ENCODE results near the gene MORC3.
"Not testable (repeated sequence)": the region's sequence is repeated elsewhere in the genome, so short reads cannot be mapped to it uniquely, and the experiment has no call there.

The MORC3 gene

DNA sequence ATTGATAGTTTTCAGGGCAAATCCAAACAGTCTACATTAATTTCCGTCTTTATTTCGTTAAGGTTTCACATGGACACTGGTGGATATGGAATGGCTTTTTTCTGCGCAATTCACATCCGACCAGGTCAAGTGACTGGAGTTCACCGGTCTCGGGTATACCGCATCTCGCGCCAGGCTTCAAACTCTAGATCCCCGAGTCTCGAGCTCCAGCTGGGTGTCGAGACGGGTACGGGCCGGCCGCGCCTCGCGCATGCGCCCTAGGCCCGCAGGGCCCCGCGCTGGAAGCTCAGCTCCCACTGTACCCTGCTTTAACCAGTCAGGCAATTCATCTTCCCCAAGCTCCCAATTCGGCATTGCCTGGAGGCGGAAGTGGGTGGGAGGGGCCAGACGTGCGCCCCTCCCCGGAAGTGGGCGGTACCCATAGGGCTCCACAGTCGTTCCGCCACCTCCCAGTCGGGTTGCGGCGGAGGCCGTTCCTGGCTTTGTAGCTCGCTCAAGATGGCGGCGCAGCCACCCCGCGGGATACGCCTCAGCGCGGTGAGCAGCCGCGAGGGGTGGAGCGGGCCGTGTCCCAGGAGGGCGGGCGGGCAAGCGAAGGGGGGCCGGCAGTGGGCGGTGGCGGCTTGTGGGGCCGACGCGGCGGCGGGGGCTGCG is at the start of gene MORC3:
TSS of gene MORC3 (plus strand) at position 431 of the 654 bp plus-strand sequence. CDS start at position 499, 68 bp downstream.
- DNase-seq = peak; percentile 94

GRCh38 chr21:36270786-36271695 is 49.0 kb upstream of the MORC3 start:
- DNase-seq = not testable (repeated sequence)

- DNase-seq = no peak
Observed at GRCh38 chr21:36274128-36274527, 45.9 kb upstream of the MORC3 start.

DNA sequence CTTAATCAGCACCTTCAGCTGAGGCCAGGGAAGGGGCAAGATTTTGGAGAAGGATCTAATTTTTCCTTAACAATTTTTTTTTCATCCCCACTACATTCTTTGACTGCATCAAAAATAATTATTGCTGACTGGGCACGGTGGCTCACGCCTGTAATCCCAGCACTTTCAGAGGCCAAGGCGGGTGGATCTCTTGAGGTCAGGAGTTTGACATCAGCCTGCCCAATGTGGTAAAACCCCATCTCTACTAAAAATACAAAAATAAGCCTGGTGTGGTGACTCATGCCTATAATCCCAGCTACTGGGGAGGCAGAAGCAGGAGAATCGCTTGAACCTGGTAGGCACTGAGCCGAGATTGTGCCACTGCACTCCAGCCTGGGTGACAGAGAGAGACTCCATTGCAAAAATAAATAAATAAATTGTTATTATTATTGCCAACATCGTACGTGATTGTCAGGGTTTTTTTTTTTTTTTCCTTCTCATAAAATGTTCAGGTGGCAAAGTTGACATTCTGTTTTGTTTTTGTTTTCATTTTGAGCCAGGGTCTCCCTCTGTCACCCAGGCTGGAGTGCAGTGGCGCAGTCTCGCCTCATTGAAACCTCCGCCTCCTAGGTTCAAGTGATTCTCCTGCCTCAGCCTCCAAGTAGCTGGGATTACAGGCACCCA is 37.3 kb upstream of the MORC3 start:
- no peak for DNase-seq

DNA sequence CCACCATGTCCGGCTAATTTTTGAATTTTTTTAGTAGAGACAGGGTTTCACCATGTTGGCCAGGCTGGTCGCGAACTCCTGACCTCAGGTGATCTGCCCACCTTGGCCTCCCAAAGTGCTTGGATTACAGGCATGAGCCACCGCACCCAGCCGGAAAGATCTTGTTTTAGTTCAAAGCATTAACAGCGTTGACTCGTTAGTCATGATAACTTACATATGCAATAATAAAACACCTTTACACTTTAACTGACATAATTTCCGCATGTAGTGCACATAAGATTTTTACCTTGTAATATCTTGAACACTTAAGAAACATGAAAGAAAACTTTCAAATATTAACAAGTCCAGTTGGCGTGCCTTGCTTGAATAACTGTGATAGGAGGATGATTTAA is 36.8 kb upstream of the MORC3 start:
- not testable (repeated sequence) for DNase-seq

DNA sequence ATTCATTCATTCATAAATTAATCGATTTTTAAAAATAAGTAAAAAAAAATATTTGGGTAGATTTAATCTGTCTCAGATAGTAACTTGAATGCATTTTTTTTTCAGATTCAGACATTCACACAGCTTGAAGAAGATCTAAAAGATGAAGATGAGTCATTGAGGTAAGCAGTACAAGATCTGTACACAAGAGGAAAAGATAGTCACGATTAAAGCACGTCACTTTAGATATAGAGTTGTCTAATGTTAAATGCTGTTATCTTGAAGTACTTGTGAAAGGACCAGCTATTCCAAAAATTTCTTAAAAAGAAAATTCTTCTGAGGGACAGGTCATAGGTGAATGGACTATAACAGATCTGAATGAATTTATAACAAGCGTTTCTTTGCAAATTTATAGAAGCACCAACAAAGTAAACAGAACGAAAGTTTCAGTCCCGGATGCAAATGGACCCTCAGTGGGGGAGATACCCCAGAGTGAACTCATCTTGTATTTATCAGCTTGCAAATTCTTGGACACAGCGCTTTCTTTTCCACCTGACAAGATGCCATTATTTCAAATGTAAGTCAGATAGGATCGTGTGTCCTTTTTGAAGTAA is 31.2 kb upstream of the MORC3 start:
- no peak for DNase-seq

DNA sequence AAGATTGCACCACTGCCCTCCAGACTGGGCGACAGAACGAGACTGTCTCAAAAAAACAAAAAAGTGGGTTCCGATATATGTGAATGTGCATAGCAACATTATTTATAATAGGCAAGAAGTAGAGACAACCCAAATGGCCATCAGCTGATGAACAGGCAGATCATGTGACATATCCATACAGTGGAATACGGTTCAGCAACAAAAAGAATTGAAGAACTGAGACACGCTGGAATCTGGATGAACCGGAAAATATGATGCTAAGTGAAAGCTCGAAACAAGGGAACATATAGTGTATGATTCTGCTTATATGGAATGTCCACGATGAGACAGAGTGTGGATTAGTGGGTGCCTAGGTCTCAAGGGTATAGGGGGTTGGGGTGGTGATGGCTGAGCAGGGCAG is 28.5 kb upstream of the MORC3 start:
- no peak for DNase-seq

DNA sequence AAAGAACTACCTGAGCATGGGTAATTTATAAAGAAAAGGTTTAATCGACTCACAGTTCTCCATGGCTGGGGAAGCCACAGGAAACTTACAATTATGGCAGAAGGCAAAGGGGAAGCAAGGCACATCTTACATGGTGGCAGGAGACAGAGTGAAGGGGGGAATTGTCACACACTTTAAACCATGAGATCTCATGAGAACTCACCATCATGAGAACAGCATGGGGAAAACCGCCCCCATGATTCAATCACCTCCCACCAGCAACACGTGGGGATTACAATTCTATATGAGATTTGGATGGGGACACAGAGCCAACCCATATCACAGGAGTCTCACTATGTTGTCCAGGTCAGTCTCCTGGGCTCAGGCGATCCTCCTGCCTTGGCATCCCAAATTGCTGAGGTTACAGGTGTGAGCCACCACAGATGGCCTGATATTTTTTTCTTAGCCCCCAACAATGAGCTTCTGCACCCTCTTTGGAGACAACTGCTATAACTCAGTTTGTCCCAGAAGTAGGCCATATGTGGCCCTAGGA is 22.5 kb upstream of the MORC3 start:
- DNase-seq = no peak

GRCh38 chr21:36297938-36298572 is 21.9 kb upstream of the MORC3 start:
- peak; percentile 29 for DNase-seq

GRCh38 chr21:36306872-36307534 is 13.0 kb upstream of the MORC3 start:
- DNase-seq = no peak

- no peak for DNase-seq
Observed at GRCh38 chr21:36310016-36310415, 10.0 kb upstream of the MORC3 start.

DNA sequence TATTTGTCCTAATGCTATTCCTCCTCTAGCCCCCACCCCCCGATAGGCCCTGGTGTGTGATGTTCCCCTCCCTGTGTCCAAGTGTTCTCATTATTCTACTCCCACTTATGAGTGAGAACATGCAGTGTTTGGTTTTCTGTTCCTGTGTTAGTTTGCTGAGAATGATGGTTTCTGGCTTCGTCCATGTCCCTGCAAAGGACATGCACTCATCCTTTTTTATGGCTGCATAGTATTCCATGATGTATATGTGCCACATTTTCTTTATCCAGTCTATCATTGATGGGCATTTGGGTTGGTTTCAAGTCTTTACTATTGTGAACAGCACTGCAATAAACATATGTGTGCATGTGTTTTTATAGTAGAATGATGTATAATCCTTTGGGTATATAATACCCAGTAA is 6.6 kb upstream of the MORC3 start:
- DNase-seq = not testable (repeated sequence)

DNA sequence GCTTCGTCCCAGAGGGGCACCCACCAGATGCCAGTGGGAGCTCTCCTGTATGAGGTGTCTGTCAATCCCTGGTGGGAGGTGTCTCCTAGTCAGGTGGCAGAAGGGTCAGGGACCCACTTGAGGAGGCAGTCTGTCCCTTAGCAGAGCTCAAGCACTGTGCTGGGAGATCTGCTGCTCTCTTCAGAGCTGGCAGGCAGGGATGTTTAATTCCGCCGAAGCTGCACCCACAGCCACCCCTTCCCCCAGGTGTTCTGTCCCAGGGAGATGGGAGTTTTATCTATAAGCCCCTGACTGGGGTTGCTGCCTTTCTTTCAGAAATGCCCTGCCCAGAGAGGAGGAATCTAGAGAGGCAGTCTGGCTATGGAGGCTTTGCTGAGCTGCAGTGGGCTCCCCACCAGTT is 4.0 kb upstream of the MORC3 start:
- not testable (repeated sequence) for DNase-seq

DNA sequence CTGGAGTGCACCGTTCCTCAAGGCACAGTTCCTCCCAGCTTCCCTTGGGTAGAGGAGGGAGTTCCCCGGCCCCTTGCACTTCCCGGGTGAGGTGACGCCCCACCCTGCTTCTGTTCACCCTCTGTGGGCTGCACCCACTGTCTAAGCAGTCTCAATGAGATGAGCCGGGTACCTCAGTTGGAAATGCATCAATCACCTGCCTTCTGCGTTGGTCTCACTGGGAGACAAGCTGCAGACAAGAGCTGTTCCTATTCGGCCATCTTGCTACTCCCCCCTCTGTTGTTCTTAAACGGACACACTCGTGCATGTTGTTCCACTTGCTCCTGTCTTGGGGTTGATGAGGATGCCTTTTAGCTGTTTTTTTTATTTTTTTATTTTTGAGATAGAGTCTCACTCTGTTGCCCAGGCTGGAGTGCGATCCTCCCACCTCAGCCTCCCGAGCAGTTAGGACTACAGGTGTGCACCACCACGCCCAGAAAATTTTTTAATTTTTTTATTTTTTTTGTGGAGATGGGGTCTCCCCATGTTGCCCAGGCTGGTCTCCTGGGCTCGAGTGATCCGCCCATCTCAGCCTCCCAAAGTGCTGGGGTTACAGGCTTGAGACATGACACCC is 3.0 kb upstream of the MORC3 start:
- DNase-seq = no peak

DNA sequence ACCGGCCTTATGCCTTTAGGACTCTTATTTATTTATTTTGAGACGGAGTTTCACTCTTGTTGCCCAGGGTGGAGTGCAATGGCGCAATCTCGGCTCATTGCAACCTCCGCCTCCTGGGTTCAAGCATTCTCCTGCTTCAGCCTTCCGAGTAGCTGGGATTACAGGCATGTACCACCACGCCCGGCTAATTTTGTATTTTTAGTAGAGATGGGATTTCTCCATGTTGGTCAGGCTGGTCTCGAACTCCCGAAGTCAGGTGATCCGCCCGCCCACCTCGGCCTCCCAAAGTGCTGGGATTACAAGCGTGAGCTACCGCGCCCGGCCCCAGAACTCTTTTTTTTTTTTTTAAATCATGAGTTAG is 611 bp upstream of the MORC3 start:
- not testable (repeated sequence) for DNase-seq

DNA sequence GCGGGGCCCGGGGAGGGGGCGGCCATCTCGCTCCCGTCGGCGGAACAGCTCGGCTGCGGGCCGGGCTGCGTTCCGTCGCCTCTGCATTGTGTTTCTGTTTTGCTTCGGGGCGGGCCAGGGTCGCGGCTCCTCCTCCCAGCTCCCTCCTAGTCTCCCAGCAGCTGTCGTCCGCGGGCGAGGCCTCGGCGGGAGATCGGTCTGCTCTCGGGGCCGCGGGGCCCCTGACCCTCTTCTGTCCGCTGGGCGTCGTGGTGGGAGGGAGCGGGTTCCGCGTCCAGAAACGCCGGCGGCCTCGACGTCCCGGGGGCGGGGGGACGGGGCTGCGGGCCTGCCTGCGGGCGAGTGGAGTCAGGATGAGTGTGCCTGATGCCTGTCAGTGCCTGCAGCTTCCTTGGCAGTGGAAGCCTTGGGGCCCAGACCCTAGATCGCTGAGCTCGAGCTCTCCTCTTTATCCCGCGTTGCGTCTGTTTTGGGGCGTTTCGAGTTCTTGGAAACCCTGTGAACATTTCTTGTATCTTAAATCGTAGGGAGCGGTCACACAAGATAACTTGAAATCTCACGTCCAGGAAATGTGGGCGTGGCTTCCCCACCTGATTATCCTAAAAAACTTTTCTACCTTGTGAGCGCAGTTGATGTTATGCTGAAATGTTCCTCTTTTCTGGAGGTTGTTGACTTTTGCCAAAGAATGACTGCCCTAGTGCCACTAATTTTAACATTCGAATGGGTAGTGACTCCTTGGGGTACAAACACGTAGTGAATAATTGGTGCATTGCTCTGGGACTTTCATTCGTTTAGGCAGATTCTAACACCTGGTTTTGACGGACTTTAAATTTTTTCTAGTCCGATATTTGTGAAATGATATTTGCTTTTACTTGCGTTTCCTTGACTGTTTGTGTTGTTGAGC is 676 bp downstream of the MORC3 start:
- peak; percentile 57 for DNase-seq

DNA sequence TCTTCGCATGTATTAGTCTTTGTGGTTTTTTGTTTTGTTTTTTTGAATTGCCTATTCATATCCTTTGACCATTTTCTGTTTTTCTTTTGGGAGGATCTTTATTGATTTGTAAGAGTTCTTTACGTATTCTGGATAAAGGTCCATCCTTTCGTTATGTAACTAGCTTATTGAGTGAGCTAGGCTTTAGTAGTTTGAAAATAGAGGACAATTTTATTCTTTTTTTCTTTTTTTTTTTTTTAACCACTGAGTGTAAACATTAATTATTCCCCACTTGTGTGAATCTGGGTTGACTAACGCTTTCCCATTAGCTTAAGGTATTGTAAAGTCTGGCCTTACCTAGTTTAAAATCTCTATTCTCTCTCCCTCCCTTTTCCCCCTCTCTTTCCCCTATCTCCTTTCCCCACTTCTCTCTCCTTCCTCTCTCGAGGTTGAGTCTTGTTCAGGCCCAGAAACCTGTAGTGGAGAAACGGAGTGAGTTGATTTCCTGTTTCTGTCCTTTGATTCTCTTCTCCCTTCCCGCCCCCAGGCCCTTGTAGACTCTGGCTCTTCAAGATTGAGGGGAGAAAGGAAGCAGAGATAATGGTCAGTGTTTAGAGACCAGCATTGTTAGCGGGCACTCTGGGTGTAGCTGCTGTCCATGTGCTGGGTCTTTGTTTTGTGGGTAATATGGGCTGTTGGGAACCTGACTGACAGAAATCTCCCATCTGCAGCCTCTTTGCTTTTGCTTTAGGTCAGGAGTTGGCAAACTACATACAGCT is 1.5 kb downstream of the MORC3 start:
- no peak for DNase-seq

DNA sequence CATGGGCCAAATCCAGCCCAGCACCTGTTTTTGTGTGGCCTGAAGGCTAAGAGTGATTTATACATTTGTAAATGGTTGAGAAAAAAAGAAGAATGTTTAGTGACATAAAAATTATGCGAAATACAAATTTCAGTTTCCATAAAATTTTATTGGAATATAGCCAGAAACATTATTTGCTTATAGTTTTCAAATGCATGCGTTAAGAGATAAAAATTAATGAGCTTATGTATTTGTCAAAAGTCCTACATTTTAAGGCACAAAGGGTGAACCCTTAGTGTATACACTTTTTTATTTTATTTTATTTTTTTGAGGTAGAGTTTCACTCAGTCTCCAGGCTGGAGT is 2.1 kb downstream of the MORC3 start:
- no peak for DNase-seq

DNA sequence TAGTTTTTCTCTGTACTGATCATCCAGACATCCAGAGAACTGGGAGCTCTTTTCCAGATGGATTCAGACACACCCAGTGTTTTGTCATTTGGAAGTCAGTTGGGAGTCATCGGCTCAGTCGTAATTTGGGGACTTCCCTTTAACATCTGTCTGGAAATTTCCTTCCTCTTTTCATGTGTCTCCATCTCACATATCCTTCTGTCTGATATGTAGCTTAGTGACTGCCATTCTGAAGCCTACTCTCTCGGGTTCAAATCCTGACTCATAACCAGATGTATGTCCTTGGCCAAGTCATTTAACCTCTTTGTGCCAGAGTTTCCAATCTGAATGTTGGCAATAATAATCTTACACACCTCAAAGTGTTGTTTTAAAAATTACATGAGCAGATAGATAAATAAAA is 3.0 kb downstream of the MORC3 start:
- DNase-seq = no peak
